Immature natural killer cell (primary cell): ENCODE data around the gene DAB2. TPM values are rescaled to one million over a fixed set of nuclear protein-coding genes. Genes with fewer than 3 reads are reported as not detected.
"Not testable (repeated sequence)": the region's sequence is repeated elsewhere in the genome, so short reads cannot be mapped to it uniquely, and the experiment has no call there.

Experiments
- DNase-seq, 3 donors: peaks; one replicate each; pipeline ENCODE4 v3.0.0; 2022; ENCODE audit warnings: mixed read lengths in 1 of 3
- H3K27ac Mint-ChIP-seq, 6 donors: one replicate each; pipeline ENCODE4 v1.8.0; 2020; ENCODE audit warnings: mixed read lengths in 6 of 6, mild to moderate bottlenecking in 5 of 6, inconsistent platforms in 4 of 6, moderate library complexity in 3 of 6
- H3K27me3 Mint-ChIP-seq, 3 donors: one replicate each; pipeline ENCODE4 v1.8.0; 2020 to 2021; ENCODE audit warnings: low read depth in 3 of 3, mild to moderate bottlenecking in 3 of 3, mixed read lengths in 3 of 3, moderate library complexity in 3 of 3, inconsistent platforms in 1 of 3
- H3K36me3 Mint-ChIP-seq, 3 donors: one replicate each; pipeline ENCODE4 v1.8.0; 2020; ENCODE audit warnings: mixed read lengths in 3 of 3, inconsistent platforms in 2 of 3, mild to moderate bottlenecking in 2 of 3
- H3K4me1 Mint-ChIP-seq, 2 donors: one replicate each; pipeline ENCODE4 v1.8.0; 2020; ENCODE audit warnings: inconsistent platforms in 2 of 2, mild to moderate bottlenecking in 2 of 2, mixed read lengths in 2 of 2, moderate library complexity in 1 of 2
- H3K4me3 Mint-ChIP-seq, 5 donors: one replicate each; pipeline ENCODE4 v1.8.0; 2020; ENCODE audit warnings: mild to moderate bottlenecking in 5 of 5, mixed read lengths in 5 of 5, inconsistent platforms in 3 of 5, moderate library complexity in 3 of 5
- H3K9me3 Mint-ChIP-seq, 6 donors: one replicate each; pipeline ENCODE4 v1.8.0; 2020; ENCODE audit warnings: mild to moderate bottlenecking in 6 of 6, mixed read lengths in 6 of 6, inconsistent platforms in 4 of 6, moderate library complexity in 3 of 6
- polyA plus RNA-seq, 3 donors: library from polyadenylated mRNA; unstranded; fragments of 300-500 nt; fragmentation: Illumina TruSeq; gene quantifications; one replicate each; pipeline ENCODE4 v1.2.3, GENCODE V29; 2021

DAB2 gene
- polyA plus RNA-seq, 3 donors from 2014 or later: 17.3 to 45.0 (median 20.0) TPM

DNA sequence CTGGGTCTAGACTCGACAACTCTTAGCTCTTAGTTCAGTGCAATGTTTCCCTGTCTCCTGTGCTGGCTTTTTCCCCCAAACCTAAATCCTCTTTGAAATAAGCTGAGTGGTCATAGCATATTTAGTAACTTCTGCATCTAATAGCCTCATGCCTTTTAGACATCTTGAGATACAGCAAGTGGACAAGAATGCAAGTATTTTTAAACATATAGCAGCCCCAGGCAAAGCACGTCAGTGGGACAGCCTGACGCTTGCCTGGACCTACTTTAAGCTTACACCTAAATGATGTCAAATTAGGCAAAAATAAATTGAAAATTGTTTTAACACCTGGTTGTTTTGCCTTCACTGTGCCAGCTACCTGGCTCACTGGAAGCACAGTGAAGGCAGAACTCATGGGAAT, 68.5 kb downstream of the DAB2 start:
- DNase-seq: no peak
- Mint-ChIP-seq H3K4me1 (no peaks in the 10 kb centered on the region), H3K4me3 (no peak overlapping the region), H3K27ac (no peak overlapping the region), H3K9me3 (peaks cover 0 to 13% (median 4%) of the 10 kb centered on the region in 6 donors), H3K36me3 (peaks cover 0 to 7% (median 4%) of the 10 kb centered on the region in 3 donors), H3K27me3 (no peaks in the 10 kb centered on the region)

DNA sequence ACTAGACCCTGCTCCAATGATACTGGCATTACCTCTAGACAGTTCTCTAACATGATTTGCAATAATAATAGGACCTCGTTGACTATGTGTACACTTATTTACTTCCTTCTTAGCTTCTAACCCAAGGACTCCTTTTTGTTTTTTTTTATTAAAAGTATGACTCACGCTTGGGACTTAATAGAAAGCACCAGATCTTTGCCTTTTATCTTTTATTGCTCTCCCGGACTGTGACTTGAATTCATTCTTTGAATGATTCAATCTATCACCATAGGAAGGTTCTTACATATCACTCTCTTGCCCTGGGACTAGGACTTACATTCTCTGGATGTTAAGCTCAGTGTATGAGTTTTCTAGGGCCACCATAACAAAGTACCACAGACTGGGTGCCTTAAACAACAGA, 69.5 kb downstream of the DAB2 start:
- Mint-ChIP-seq H3K27me3 (no peaks in the 10 kb centered on the region), H3K4me3 (no peak overlapping the region), H3K36me3 (peaks cover 0 to 7% (median 4%) of the 10 kb centered on the region in 3 donors), H3K27ac (no peak overlapping the region), H3K4me1 (no peaks in the 10 kb centered on the region), H3K9me3 (peaks cover 0 to 14% (median 4%) of the 10 kb centered on the region in 6 donors)
- DNase-seq: no peak

DNA sequence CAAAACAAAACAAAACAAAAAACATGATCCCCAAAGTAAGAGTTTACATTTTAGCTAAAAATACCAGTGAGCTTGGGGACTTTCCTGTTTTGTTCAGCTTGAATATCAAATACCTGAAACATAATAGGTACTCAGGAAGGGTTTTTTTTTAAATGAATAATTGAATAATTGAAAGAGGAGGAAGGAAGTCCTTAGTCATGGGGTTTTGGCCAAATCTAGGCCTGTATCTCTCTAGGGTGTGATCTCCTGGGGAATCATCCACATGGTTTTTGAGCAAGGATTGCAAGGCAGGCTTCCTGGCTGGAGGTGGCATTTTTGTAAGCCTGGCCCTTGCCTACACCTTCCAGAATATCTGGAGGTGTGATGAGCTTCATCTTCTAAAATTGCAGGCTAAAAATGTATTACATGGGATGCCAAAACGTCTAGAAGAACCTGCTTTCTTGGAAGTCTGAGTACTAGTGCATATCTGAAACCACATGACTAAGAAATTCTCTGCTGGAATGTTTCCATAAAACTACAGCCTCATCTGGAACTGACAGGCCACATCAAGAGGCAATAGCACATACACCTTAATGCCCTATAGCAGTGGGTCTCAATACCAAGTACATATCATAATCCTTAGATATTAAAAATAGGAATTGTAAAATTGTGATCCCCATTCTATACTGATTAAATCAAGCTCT, 70.9 kb downstream of the DAB2 start:
- Mint-ChIP-seq H3K27me3 (peaks cover 0 to 2% (median 0%) of the 10 kb centered on the region in 3 donors), H3K27ac (no peak overlapping the region)

DNA sequence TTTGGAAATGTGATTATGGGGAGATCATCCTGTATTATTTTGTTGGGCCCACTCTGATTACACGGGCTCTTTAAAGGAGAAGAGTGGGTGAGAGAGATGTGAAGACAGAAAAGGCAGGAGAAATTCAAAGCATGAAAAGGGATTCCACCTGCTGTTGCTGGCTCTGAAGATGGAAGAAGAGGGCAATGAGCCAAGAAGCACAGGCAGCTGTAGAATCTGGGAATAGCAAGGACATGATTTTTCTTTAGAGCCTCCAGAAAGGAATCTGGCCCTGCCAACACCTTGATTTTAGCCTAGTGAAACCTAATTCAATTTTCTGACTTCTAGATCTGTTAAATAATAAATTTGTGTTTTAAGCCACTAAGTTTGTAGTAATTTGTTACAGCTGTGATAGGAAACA, 71.8 kb downstream of the DAB2 start:
- no peak overlapping the region for H3K27ac Mint-ChIP-seq
- no peak for DNase-seq
- H3K4me3 Mint-ChIP-seq: no peak overlapping the region
- peaks cover 0 to 7% (median 4%) of the 10 kb centered on the region in 3 donors for H3K36me3 Mint-ChIP-seq
- H3K4me1 Mint-ChIP-seq: no peaks in the 10 kb centered on the region
- H3K27me3 Mint-ChIP-seq: peaks cover 0 to 2% (median 0%) of the 10 kb centered on the region in 3 donors
- H3K9me3 Mint-ChIP-seq: peaks cover 0 to 14% (median 3%) of the 10 kb centered on the region in 6 donors

More for the DNA sequence above, 70.9 kb downstream of the DAB2 start:
- H3K9me3 Mint-ChIP-seq: peaks cover 0 to 14% (median 4%) of the 10 kb centered on the region in 6 donors
- no peaks in the 10 kb centered on the region for H3K4me1 Mint-ChIP-seq
- no peak overlapping the region for H3K4me3 Mint-ChIP-seq
- no peak for DNase-seq
- peaks cover 0 to 7% (median 4%) of the 10 kb centered on the region in 3 donors for H3K36me3 Mint-ChIP-seq

DNA sequence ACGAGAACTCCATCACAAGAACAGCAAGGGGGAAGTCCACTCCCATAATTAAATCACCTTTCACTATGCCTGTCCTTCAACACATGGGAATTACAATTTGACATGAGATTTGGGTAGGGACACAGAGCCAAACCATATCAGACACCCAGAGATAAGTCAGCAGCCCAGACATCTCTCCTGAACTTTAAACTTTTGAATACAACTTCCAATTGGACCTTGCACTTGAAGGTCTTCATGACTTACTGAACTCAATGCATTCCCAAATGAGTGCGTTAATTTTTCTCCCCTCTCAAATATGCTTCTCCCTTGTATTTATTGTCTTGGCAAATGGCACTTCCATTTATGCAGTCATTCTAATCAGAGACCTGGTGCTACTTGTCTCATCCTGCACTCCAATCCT, 72.6 kb downstream of the DAB2 start:
- Mint-ChIP-seq H3K9me3 (peaks cover 0 to 14% (median 3%) of the 10 kb centered on the region in 6 donors), H3K36me3 (peaks cover 0 to 7% (median 4%) of the 10 kb centered on the region in 3 donors), H3K27ac (no peak overlapping the region), H3K4me3 (no peak overlapping the region), H3K4me1 (no peaks in the 10 kb centered on the region), H3K27me3 (peaks cover under 1 to 2% (median 2%) of the 10 kb centered on the region in 3 donors)
- no peak for DNase-seq

DNA sequence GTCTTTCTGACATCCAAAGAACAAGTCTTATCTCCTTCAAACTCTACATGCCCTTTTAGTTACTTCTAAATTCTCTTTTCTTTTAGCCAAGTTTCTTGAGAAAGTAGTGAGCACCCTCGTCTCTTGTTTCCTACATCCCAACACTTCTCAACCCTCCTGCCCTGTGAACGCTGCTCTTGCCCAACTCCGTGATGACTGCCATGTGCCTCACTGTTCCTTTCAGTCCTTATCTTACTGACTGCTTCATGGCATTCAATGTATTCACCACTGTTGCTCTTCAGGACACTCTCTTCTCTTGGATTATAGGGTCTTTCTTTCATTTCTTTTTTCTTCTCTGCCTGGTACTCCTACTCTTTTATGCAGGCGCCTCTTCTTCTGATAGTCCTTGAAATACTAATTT, 75.3 kb downstream of the DAB2 start:
- no peak overlapping the region for H3K27ac Mint-ChIP-seq

DNA sequence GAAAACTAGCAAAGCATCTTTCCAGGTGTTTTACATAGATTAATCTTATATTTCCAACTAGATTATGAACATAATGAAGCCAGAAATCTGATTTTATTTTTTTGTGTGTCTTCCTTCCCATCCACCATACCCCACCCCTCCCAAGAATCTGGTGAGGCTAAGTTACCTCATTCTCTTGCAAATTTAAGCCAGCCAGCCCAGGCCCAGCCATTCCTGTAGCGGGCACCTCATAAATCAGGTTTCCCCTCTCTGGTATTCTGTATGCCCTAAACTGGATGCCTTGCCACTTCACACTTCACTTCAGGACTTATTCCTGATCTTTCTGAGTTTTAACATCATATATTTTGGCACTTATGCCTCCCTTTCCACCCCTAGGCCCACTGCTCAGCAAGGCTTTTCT, 82.3 kb downstream of the DAB2 start:
- Mint-ChIP-seq H3K4me1 (no peaks in the 10 kb centered on the region), H3K27ac (no peak overlapping the region), H3K27me3 (peaks cover 3 to 9% (median 5%) of the 10 kb centered on the region in 3 donors), H3K9me3 (no peaks in the 10 kb centered on the region), H3K4me3 (no peak overlapping the region), H3K36me3 (no peaks in the 10 kb centered on the region)
- no peak for DNase-seq

More for the DNA sequence above, 75.3 kb downstream of the DAB2 start:
- Mint-ChIP-seq H3K9me3 (peaks cover 0 to 14% (median 3%) of the 10 kb centered on the region in 6 donors), H3K4me1 (no peaks in the 10 kb centered on the region), H3K4me3 (no peak overlapping the region), H3K36me3 (peaks cover 0 to 7% (median 4%) of the 10 kb centered on the region in 3 donors), H3K27me3 (peaks cover 2 to 4% (median 4%) of the 10 kb centered on the region in 3 donors)
- DNase-seq: no peak

DNA sequence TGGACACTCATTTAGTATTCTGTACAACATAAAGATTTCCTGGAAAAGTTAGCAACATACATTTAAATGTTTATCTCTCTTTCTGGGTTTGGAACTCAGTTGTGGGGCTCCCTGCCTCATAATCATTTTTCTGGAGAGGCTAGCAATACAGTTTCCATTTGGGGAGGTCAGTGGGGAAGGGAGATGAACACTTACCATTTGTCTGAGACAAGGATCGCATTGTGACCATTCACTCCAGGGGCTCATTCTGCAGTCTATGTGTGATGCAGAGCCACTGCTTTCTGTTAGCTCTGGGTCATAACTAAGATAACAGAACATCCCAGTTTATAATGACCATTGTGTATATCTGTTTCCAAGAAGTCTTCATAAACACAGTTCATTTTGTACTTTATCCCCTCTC, 82.9 kb downstream of the DAB2 start:
- Mint-ChIP-seq H3K27me3 (peaks cover 2 to 7% (median 3%) of the 10 kb centered on the region in 3 donors), H3K36me3 (no peaks in the 10 kb centered on the region), H3K27ac (no peak overlapping the region), H3K4me1 (no peaks in the 10 kb centered on the region), H3K4me3 (no peak overlapping the region), H3K9me3 (no peaks in the 10 kb centered on the region)
- DNase-seq: no peak

DNA sequence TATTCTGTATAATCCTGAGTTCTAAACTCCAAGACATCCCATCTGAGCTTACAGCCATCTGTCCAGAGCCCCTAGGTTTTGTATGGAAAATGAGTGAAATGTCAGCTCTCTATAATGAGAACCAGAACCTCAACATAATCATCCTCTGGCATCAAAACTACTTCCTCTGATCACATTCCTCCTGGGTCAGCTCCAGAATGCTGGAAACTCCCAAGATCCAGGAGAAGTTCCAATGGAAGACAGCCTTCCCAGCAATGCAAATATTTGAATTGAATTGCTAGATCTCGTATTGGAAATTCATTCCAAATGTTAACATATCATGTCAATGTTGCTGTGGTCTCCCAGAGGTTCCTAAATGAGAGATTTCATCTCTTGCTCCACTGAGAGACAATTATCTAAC, 84.3 kb downstream of the DAB2 start:
- Mint-ChIP-seq H3K36me3 (no peaks in the 10 kb centered on the region), H3K27ac (no peak overlapping the region), H3K27me3 (peaks cover 2 to 7% (median 3%) of the 10 kb centered on the region in 3 donors)

DNA sequence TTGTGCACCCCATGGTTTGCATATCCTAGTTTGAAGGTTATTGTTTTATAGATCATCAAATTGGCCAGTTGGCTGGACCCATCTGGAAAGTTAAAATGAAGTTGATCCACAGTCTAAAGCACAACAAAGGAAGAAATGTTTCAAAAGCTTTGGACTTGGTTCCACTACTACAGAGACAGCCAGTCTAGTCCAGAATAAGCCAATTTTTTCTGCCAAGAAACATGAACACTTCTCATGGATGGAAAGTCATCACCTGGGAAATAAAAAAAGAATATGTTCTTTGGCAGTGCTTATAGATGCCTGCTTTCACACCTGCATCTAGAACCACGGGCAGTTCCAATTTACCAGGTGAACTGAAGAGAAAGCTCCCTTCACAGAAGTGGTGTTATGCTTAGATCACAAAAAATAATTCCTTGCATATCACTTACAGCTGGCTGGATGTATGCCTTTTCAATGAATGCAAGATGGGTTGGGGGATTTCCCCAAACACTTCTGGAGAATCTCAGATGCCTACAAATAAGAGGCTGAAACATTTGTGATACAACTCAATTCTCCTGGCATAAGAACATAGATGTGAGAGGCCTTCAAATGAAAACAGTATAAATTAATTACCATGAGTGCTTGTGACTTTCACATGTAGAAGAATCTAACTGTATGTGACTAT, 87.4 kb downstream of the DAB2 start:
- Mint-ChIP-seq H3K27ac (no peak overlapping the region), H3K36me3 (no peaks in the 10 kb centered on the region), H3K9me3 (no peaks in the 10 kb centered on the region), H3K4me1 (no peaks in the 10 kb centered on the region), H3K4me3 (no peak overlapping the region), H3K27me3 (peaks cover 0 to 5% (median 3%) of the 10 kb centered on the region in 3 donors)
- no peak for DNase-seq

More for the DNA sequence above, 84.3 kb downstream of the DAB2 start:
- DNase-seq: no peak
- Mint-ChIP-seq H3K4me1 (no peaks in the 10 kb centered on the region), H3K4me3 (no peak overlapping the region), H3K9me3 (no peaks in the 10 kb centered on the region)

DNA sequence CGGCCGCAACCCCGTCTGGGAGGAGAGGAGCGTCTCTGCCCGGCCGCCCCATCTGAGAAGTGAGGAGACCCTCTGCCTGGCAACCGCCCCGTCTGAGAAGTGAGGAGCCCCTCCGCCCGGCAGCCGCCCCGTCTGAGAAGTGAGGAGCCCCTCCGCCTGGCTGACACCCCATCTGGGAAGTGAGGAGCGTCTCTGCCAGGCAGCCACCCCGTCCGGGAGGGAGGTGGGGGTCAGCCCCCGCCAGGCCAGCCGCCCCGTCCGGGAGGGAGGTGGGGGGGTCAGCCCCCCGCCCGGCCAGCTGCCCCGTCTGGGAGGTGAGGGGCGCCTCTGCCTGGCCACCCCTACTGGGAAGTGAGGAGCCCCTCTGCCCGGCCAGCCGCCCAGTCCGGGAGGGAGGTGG, 90.5 kb downstream of the DAB2 start:
- not testable (repeated sequence) for H3K9me3 Mint-ChIP-seq, H3K4me1 Mint-ChIP-seq, H3K4me3 Mint-ChIP-seq, H3K27me3 Mint-ChIP-seq, H3K36me3 Mint-ChIP-seq, DNase-seq, H3K27ac Mint-ChIP-seq

DNA sequence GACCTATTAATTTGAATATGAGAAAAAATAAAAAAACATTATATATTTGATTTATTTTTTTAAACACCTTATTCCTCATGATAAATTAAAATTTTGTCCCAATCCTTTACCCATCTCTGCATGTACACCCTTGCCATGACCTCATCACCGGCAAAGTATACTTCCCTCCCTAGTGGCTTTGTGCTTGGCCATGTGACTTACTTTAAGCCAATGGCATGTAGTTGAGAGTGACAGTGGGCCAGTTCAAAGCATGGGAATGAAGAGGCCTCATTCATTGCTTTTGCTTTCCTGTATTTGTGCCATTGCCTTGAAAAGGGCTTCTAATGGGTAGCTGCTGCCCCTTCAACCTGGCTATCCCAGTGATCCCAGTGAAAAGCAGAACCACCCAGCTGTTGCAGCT, 91.7 kb downstream of the DAB2 start:
- Mint-ChIP-seq H3K27ac (no peak overlapping the region), H3K36me3 (no peaks in the 10 kb centered on the region), H3K4me1 (no peaks in the 10 kb centered on the region), H3K27me3 (peaks cover 0 to 3% (median 0%) of the 10 kb centered on the region in 3 donors), H3K4me3 (no peak overlapping the region), H3K9me3 (no peaks in the 10 kb centered on the region)
- no peak for DNase-seq

DNA sequence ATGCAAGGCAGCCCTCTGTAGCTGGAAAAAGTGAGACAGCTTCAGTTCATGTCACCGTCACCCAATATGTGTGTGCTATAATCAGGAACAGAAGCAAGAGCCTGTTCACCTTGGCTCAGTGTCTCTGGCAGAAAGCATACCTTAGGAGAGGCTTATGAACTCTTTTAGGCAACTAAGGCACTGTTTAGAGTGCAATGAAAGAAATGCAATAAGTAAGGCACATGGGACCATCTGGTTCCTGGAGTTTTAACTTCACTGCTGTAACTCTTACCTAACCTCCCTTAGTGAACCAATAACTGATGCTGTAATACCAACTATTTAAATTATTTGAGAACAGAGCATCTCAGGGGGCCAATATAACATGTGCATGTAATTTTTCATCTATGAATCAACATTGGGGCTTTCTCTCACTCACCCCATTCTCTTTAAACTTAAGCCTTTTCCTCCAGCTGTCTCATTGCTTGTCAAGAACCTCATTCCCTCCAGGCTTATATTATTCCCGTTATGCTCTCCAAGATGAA, 92.9 kb downstream of the DAB2 start:
- no peak for DNase-seq
- no peak overlapping the region for H3K27ac Mint-ChIP-seq
- no peaks in the 10 kb centered on the region for H3K36me3 Mint-ChIP-seq
- H3K9me3 Mint-ChIP-seq: no peaks in the 10 kb centered on the region
- H3K27me3 Mint-ChIP-seq: peaks cover 0 to 3% (median 0%) of the 10 kb centered on the region in 3 donors
- H3K4me1 Mint-ChIP-seq: no peaks in the 10 kb centered on the region
- H3K4me3 Mint-ChIP-seq: no peak overlapping the region

DNA sequence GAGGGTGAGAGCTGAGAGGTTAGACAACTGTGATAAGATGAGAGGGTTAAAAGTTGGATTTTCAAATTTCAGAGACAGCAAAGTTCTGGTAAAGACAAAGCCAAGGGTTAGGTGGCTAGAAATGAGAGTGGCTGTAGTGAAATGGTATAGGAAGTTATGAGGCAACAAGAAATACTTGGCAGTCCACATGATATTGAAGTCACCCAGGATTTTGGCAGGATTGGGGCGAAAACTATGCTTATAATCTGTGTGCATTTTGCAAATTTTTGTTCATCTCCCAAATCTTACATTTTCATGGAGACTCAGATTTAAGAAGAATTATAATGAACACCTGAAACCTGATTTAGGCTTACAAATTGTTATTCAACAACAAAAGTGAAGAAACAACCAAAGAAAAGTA, 96.0 kb downstream of the DAB2 start:
- peaks cover 0 to 3% (median 2%) of the 10 kb centered on the region in 3 donors for H3K27me3 Mint-ChIP-seq
- no peaks in the 10 kb centered on the region for H3K4me1 Mint-ChIP-seq
- H3K36me3 Mint-ChIP-seq: no peaks in the 10 kb centered on the region
- no peak for DNase-seq
- no peak overlapping the region for H3K27ac Mint-ChIP-seq
- no peak overlapping the region for H3K4me3 Mint-ChIP-seq
- H3K9me3 Mint-ChIP-seq: peaks cover 0 to 2% (median 0%) of the 10 kb centered on the region in 6 donors
